ENCODE data around the gene SAMD9L.

DNA sequence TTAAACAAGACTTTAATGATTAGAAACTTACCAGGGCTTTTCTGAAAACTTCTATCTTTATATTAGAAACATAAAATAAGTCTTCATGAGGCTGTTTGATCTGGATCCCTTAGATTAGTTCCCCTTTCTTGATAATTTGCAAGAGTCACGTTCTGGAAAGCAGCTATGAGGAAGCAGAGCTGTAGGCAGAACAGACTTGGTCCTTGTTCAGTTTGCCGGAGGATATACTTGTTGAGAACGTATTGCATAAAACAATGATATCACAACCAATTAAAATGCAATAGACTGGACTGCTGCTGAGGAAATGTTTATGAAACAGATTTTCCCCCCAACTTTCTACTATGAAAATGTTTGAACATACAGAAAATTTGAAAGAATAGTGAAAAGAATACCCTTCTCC lies 2.8 kb downstream of the SAMD9L start:
- TF ChIP-seq EZH2phosphoT487 (IDR thresholded peaks at IDR 0.05; ENCODE audit: insufficient read depth, low read depth) (no peak), EZH2 (IDR thresholded peaks at IDR 0.05; ENCODE audit: insufficient read depth, poor library complexity, severe bottlenecking) (no peak)

All from GM23248 (cell line).